HEK293 (cell line): Measurements from ENCODE around the gene PSEN2.

Experiments
- CTCF ChIP-seq: fragments of 450-650 bp; formaldehyde crosslinking; IDR thresholded peaks from 2 replicates; pipeline ENCODE4 v1.5.1; 2016; ENCODE audit warnings: missing biosample characterization, missing genetic modification characterization
- MZF1 ChIP-seq: fragments of 450-650 bp; formaldehyde crosslinking; IDR thresholded peaks from 2 replicates; pipeline ENCODE4 v1.5.1; 2017; ENCODE audit warnings: missing biosample characterization, missing genetic modification characterization, borderline replicate concordance
- ZBTB8A ChIP-seq: fragments of 450-650 bp; formaldehyde crosslinking; IDR thresholded peaks from 2 replicates; pipeline ENCODE4 v1.5.1; 2016; ENCODE audit warnings: missing biosample characterization, missing genetic modification characterization
- ZNF239 ChIP-seq: fragments of 450-650 bp; formaldehyde crosslinking; IDR thresholded peaks from 2 replicates; pipeline ENCODE4 v1.5.1; 2016; ENCODE audit warnings: missing biosample characterization, missing genetic modification characterization
- ZNF280C ChIP-seq: fragments of 450-650 bp; formaldehyde crosslinking; IDR thresholded peaks from 2 replicates; pipeline ENCODE4 v1.5.1; 2016; ENCODE audit warnings: missing biosample characterization, missing genetic modification characterization
- TF ChIP-seq, protein P1 (sequence below): fragments of 450-650 bp; formaldehyde crosslinking; IDR thresholded peaks from 2 replicates; pipeline ENCODE4 v1.5.1; 2016; ENCODE audit warnings: missing biosample characterization, missing genetic modification characterization

DNA sequence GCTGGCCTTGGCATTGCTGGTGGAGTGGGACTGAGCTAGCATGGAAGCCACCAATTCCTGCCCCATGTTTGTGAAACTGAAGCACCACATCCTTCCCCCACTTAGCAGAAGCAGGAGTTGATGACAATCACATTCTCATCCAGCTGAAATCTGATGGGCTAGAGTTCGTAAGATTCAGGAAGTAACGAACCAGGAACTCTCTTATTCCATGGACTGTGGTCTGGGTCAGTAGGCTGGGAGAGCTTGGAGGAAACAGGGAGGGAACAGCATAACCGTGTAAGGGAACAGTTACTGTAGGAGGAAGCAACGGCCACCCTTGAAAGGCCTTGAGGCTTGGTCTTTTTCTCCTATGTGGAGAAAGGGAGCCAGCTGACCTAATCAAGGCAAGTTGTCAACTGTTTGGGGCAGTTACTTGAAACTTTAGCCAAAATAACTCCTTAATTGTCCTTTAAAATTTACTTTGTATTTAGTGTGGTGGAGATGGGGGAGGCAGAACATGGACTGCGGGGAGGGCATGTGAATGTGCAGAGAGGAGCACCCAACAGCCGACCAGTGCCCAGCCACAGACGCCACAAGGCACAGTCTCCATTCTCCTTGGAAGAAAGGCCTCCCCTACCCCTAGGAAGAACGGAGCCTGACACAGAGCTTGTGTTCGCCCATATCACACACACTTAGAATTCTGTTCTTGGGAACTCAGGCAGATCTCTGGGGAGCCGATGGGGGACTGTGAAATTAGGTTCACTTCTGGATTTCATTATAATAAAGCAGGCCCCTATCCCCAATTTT, 67.7 kb downstream of the PSEN2 start:
- no peak for TF ChIP-seq CTCF (tag by site-specific recombination)
- no peak for TF ChIP-seq MZF1 (tag by site-specific recombination)
- TF ChIP-seq ZBTB8A, result no peak
- TF ChIP-seq, protein P1, sequence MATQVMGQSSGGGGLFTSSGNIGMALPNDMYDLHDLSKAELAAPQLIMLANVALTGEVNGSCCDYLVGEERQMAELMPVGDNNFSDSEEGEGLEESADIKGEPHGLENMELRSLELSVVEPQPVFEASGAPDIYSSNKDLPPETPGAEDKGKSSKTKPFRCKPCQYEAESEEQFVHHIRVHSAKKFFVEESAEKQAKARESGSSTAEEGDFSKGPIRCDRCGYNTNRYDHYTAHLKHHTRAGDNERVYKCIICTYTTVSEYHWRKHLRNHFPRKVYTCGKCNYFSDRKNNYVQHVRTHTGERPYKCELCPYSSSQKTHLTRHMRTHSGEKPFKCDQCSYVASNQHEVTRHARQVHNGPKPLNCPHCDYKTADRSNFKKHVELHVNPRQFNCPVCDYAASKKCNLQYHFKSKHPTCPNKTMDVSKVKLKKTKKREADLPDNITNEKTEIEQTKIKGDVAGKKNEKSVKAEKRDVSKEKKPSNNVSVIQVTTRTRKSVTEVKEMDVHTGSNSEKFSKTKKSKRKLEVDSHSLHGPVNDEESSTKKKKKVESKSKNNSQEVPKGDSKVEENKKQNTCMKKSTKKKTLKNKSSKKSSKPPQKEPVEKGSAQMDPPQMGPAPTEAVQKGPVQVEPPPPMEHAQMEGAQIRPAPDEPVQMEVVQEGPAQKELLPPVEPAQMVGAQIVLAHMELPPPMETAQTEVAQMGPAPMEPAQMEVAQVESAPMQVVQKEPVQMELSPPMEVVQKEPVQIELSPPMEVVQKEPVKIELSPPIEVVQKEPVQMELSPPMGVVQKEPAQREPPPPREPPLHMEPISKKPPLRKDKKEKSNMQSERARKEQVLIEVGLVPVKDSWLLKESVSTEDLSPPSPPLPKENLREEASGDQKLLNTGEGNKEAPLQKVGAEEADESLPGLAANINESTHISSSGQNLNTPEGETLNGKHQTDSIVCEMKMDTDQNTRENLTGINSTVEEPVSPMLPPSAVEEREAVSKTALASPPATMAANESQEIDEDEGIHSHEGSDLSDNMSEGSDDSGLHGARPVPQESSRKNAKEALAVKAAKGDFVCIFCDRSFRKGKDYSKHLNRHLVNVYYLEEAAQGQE (tag by site-specific recombination), result no peak
- no peak for TF ChIP-seq ZNF239 (tag by site-specific recombination)
- no peak for TF ChIP-seq ZNF280C
